Activated CD4-positive, CD25-positive, alpha-beta regulatory T cell treated with anti-CD3 and anti-CD28 coated beads, Interleukin-2, amount 50 U/mL, for 72 hours (primary cell): ENCODE measurements around the gene AHNAK.

ENCODE experiments used
- DNase-seq: peaks from one replicate; pipeline ENCODE4 v3.0.0; 2021

Gene AHNAK

GRCh38 chr11:62494246-62494645, 52.4 kb downstream of the AHNAK start:
- DNase-seq = no peak

GRCh38 chr11:62493801-62494200, 52.8 kb downstream of the AHNAK start:
- no peak for DNase-seq

GRCh38 chr11:62492586-62492985, 54.0 kb downstream of the AHNAK start:
- DNase-seq = no peak

GRCh38 chr11:62491571-62492329, 54.9 kb downstream of the AHNAK start:
- DNase-seq = no peak

GRCh38 chr11:62489204-62489603, 57.4 kb downstream of the AHNAK start:
- DNase-seq = no peak

GRCh38 chr11:62487738-62488551, 58.7 kb downstream of the AHNAK start:
- no peak for DNase-seq

- DNase-seq = no peak
Observed at GRCh38 chr11:62487136-62487535, 59.5 kb downstream of the AHNAK start.

- DNase-seq = no peak
Observed at GRCh38 chr11:62484352-62484751, 62.3 kb downstream of the AHNAK start.

- DNase-seq = no peak
Observed at GRCh38 chr11:62482753-62483152, 63.9 kb downstream of the AHNAK start.

GRCh38 chr11:62479631-62480201, 66.9 kb downstream of the AHNAK start:
- DNase-seq = no peak

GRCh38 chr11:62477927-62478326, 68.7 kb downstream of the AHNAK start:
- no peak for DNase-seq

- no peak for DNase-seq
Observed at GRCh38 chr11:62472063-62472884, 74.3 kb downstream of the AHNAK start.

GRCh38 chr11:62471603-62472002, 75.0 kb downstream of the AHNAK start:
- no peak for DNase-seq

GRCh38 chr11:62468577-62468976, 78.0 kb downstream of the AHNAK start:
- no peak for DNase-seq

GRCh38 chr11:62466444-62466843, 80.2 kb downstream of the AHNAK start:
- no peak for DNase-seq

GRCh38 chr11:62464655-62465054, 82.0 kb downstream of the AHNAK start:
- no peak for DNase-seq

GRCh38 chr11:62463121-62463542, 83.5 kb downstream of the AHNAK start:
- DNase-seq = no peak

- DNase-seq = no peak
Observed at GRCh38 chr11:62462508-62462892, 84.1 kb downstream of the AHNAK start.

GRCh38 chr11:62461740-62462507, 84.7 kb downstream of the AHNAK start:
- DNase-seq = no peak

- no peak for DNase-seq
Observed at GRCh38 chr11:62459080-62459479, 87.5 kb downstream of the AHNAK start.

GRCh38 chr11:62458212-62459002, 88.2 kb downstream of the AHNAK start:
- no peak for DNase-seq
